GM21737 (cell line): ENCODE data around the gene SIK2.

Source experiments
- ATAC-seq: cut with Tn5 transposase; IDR thresholded peaks from one replicate; pipeline ENCODE4 v1.9.1; 2021; ENCODE audit warnings: mild to moderate bottlenecking, moderate library complexity; ENCODE audit not compliant: unreplicated experiment

Gene SIK2

GRCh38 chr11:111726301-111726713, 124.1 kb downstream of the SIK2 start:
- ATAC-seq = no peak

GRCh38 chr11:111727431-111727830, 125.2 kb downstream of the SIK2 start:
- no peak for ATAC-seq

DNA sequence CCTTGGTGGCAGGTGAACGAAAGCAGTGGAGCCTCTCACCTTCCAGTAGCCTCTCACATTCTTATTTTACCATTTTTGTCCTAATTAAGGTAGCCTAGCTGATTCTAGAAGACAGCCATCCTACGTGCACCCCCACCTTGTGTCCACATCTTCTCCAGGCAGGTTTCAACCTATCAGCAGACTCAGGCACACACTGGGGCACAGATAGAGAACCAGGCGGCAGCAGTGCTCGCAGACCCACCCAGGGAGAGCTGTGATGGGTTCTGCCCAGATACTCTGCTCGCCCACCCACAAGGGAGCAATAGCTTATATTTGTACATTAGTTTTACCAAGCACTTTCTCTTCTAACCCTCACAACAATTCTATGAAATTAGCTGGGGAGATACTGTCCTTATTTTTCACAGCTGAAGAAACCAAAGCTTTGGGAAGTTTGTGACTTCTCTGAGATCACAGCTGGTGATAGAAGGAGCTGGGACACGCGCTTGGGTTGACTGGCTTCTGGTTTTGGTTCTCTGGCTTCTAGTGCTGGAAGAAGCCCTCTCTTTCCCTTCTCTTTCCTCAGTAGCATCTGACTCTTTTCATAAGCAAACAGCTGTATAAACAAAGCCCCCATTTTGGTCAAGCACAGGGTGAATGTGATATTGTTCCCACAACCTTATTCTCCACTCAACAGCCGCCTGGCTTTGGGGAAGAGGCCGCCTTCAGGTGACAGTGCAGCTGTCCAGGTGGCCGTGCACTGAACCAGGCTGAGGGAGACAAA, 127.0 kb downstream of the SIK2 start:
- ATAC-seq = no peak

GRCh38 chr11:111729831-111730311, 127.6 kb downstream of the SIK2 start:
- ATAC-seq = no peak

DNA sequence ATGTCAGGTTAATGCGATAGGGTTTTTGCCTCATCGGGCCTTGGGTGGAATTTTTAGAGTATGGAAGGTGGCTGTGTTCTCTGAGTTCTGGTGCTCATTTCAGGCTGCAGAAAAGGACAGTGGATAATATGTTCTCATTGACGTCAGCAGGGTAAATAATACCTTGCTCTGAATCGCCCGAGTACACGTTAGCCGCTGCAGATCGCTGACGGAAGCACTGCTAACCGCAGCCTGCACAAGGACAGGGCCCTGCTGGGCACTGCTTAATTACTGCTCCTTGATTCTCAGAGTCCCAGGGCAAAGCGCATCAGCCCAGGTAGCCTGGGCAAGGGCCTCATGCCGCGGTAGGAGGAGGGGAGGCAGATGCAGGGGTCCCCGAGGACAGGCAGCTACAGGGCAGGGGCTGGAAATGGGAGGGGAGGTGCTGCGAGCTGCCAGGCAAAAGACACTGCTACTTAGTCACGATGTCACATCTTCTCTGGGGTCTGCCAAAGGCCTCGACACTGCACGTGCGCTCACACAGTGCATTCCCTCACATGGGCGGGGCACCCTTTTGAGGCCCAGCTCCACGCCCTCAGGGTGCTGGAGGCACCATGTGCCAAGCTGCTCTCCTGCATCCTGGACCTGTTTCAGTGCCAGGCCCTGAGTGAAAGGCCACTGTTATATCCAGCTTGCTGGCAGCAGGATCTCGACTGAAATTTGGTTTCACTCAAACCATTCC, 128.8 kb downstream of the SIK2 start:
- ATAC-seq = no peak

- no peak for ATAC-seq
Measured at GRCh38 chr11:111731821-111732220, 129.6 kb downstream of the SIK2 start.

GRCh38 chr11:111733016-111733415, 130.8 kb downstream of the SIK2 start:
- ATAC-seq = no peak

DNA sequence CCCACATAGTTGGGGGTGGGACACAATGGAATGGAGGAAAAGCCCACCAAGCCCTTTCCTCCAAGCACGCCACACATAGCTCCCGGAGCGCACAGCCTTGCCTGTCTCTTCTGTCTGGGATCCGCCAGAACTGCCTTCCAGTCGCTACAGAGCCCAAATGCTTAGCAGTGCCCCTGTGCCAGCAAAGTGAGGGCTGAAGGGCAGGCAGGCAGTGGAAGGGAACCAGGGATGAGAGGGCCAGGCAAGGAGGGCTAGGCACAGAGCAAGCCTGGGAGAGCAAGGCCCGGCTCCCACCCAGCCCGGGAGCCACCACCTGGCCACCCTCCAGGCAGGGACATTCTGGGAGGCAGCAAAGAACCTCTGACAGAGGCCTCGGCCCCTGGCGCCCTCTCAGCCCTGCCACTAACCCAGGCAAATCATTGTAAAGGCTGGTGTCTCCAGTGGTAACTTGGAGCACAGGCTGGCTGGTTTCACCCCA, 131.4 kb downstream of the SIK2 start:
- no peak for ATAC-seq

- ATAC-seq = no peak
Measured at GRCh38 chr11:111734101-111734953, 132.1 kb downstream of the SIK2 start.

DNA sequence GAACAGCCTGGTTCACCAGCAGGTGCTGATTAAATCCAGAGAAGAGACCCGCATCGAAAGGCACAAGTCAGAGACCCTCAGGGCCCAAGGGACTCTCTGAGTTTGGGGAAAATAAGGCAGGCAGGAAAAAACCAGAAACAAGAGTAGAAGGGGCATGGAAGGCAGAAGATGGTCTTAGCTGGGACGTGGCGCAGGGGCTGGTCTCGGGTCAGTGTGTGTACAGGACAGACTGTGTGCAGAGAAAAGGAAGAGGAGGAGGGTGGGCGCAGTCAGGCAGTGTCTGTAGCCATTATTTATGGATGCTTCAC, 132.7 kb downstream of the SIK2 start:
- ATAC-seq = no peak

- no peak for ATAC-seq
Measured at GRCh38 chr11:111735262-111736116, 133.2 kb downstream of the SIK2 start.

GRCh38 chr11:111736181-111736590, 133.9 kb downstream of the SIK2 start:
- no peak for ATAC-seq

DNA sequence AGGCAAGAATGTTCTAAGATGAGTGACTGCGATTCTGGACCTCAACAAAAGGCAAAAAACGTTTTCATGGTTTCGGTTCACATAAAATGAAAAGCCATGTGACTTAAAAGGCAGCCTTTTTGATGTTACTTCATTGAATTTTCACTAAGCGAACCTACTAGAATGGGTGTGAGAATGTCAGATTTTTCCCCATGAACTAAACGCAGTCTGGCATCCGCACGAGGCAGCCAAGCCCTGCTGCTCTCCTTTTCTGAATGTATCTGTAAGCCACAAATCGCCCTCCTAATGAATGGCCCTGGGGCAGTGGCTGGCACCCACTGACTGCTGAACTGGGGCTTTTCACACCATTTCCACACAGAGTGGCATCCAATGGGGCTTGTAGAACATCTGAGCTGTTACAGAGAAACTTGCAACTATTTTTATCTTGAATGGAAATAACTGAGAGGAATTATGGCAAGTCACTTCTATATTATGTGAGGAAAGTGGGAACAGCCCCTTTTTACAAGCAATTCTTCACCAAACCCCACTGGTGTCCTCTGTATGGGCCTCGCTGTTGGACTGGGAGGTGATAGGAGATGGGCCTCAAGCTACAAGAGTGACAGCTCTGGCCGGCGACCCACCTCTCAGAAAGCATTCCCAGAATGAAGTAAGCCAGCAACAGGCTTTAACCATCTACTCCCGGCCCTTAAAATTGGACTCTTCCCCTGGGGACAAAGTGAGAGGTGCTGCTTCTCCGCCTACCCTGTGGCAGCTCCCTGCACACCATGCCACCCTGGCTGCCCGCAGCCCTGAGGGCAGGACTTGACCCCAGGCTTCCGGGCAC, 134.6 kb downstream of the SIK2 start:
- ATAC-seq = no peak

- no peak for ATAC-seq
Measured at GRCh38 chr11:111737444-111738210, 135.4 kb downstream of the SIK2 start.

GRCh38 chr11:111739299-111739698, 137.1 kb downstream of the SIK2 start:
- no peak for ATAC-seq

DNA sequence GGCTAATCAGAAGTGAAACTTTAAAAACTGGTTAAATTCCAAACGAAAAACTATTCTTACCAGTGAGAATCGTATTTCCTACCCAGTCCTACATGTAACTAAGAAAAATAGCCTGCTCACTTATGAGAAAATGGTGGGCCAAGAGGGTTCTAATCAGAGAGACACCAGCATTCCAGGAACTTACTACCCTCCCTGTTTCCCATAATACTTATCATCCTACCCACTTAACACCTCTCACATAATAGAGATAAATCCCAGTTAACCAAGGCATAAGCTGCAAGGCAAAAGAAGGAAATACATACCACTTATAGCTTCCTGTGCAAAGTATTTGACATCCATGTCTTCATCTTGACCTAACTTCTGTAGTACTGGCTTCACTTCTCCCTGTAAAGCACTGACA, 139.5 kb downstream of the SIK2 start:
- no peak for ATAC-seq

GRCh38 chr11:111743700-111744099, 141.5 kb downstream of the SIK2 start:
- ATAC-seq = no peak

- no peak for ATAC-seq
Measured at GRCh38 chr11:111745719-111746504, 143.7 kb downstream of the SIK2 start.
